Endothelial cell of umbilical vein (primary cell): ENCODE results near the gene CHCHD3.

ENCODE experiments used
- EZH2 ChIP-seq: IDR thresholded peaks from 2 replicates; pipeline ENCODE4 v1.6.1; 2012; ENCODE audit warnings: borderline replicate concordance, low read depth, mild to moderate bottlenecking, moderate library complexity, low read length, inconsistent platforms; ENCODE audit not compliant: severe bottlenecking
- FOS ChIP-seq: IDR thresholded peaks from 2 replicates; pipeline ENCODE4 v1.6.1; 2011; ENCODE audit warnings: mild to moderate bottlenecking, low read length, moderate library complexity, borderline replicate concordance; ENCODE audit not compliant: insufficient read depth
- MAX ChIP-seq: IDR thresholded peaks from 2 replicates; pipeline ENCODE4 v1.6.1; 2011; ENCODE audit not compliant: insufficient read depth, insufficient read length
- MYC ChIP-seq: IDR thresholded peaks from one replicate; pipeline ENCODE4 v1.6.1; 2011; ENCODE audit warnings: mild to moderate bottlenecking, low read depth, low read length
- POLR2A ChIP-seq: IDR thresholded peaks from 2 replicates; pipeline ENCODE4 v1.6.1; 2012; ENCODE audit warnings: low read depth, mild to moderate bottlenecking, control low read depth, low read length
- POLR2AphosphoS5 ChIP-seq: IDR thresholded peaks from 2 replicates; pipeline ENCODE4 v1.6.1; 2012; ENCODE audit warnings: low read depth, mild to moderate bottlenecking, control low read depth, low read length, moderate library complexity; ENCODE audit not compliant: insufficient read depth
- TF ChIP-seq, protein P1 (sequence below), 2 donors: IDR thresholded peaks; 1 replicate in 1 of 2; 2 replicates in 1 of 2; pipeline ENCODE4 v1.5.1; 2011; ENCODE audit warnings: low read length in 2 of 2, mild to moderate bottlenecking in 2 of 2, moderate library complexity in 2 of 2, control low read depth in 1 of 2, inconsistent platforms in 1 of 2, low read depth in 1 of 2; ENCODE audit not compliant: insufficient read depth in 1 of 2; ENCODE audit errors: extremely low read depth in 1 of 2

GRCh38 chr7:132764762-132765161, 317.1 kb downstream of the CHCHD3 start:
- TF ChIP-seq, protein P1, sequence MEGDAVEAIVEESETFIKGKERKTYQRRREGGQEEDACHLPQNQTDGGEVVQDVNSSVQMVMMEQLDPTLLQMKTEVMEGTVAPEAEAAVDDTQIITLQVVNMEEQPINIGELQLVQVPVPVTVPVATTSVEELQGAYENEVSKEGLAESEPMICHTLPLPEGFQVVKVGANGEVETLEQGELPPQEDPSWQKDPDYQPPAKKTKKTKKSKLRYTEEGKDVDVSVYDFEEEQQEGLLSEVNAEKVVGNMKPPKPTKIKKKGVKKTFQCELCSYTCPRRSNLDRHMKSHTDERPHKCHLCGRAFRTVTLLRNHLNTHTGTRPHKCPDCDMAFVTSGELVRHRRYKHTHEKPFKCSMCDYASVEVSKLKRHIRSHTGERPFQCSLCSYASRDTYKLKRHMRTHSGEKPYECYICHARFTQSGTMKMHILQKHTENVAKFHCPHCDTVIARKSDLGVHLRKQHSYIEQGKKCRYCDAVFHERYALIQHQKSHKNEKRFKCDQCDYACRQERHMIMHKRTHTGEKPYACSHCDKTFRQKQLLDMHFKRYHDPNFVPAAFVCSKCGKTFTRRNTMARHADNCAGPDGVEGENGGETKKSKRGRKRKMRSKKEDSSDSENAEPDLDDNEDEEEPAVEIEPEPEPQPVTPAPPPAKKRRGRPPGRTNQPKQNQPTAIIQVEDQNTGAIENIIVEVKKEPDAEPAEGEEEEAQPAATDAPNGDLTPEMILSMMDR (IDR thresholded peaks at IDR 0.05; ENCODE audit: extremely low read depth in 1 of 2, insufficient read depth in 1 of 2, low read depth in 1 of 2, low read length in 2 of 2) = no peak
- TF ChIP-seq MAX (no peak), FOS (no peak), POLR2AphosphoS5 (no peak), MYC (no peak), EZH2 (no peak), POLR2A (no peak)
